HG02642 (cell line): Measurements from ENCODE around the gene RUBCNL.
A peak's percentile ranks its signal among the peaks of the same experiment; 100 is the strongest.
"Not testable (repeated sequence)": the region's sequence is repeated elsewhere in the genome, so short reads cannot be mapped to it uniquely, and the experiment has no call there.

ENCODE experiments used
- ATAC-seq: cut with Tn5 transposase; IDR thresholded peaks from one replicate; pipeline ENCODE4 v1.9.1; 2021; ENCODE audit warnings: mild to moderate bottlenecking; ENCODE audit not compliant: unreplicated experiment, poor library complexity

RUBCNL gene, protein sequence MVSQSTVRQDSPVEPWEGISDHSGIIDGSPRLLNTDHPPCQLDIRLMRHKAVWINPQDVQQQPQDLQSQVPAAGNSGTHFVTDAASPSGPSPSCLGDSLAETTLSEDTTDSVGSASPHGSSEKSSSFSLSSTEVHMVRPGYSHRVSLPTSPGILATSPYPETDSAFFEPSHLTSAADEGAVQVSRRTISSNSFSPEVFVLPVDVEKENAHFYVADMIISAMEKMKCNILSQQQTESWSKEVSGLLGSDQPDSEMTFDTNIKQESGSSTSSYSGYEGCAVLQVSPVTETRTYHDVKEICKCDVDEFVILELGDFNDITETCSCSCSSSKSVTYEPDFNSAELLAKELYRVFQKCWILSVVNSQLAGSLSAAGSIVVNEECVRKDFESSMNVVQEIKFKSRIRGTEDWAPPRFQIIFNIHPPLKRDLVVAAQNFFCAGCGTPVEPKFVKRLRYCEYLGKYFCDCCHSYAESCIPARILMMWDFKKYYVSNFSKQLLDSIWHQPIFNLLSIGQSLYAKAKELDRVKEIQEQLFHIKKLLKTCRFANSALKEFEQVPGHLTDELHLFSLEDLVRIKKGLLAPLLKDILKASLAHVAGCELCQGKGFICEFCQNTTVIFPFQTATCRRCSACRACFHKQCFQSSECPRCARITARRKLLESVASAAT

DNA sequence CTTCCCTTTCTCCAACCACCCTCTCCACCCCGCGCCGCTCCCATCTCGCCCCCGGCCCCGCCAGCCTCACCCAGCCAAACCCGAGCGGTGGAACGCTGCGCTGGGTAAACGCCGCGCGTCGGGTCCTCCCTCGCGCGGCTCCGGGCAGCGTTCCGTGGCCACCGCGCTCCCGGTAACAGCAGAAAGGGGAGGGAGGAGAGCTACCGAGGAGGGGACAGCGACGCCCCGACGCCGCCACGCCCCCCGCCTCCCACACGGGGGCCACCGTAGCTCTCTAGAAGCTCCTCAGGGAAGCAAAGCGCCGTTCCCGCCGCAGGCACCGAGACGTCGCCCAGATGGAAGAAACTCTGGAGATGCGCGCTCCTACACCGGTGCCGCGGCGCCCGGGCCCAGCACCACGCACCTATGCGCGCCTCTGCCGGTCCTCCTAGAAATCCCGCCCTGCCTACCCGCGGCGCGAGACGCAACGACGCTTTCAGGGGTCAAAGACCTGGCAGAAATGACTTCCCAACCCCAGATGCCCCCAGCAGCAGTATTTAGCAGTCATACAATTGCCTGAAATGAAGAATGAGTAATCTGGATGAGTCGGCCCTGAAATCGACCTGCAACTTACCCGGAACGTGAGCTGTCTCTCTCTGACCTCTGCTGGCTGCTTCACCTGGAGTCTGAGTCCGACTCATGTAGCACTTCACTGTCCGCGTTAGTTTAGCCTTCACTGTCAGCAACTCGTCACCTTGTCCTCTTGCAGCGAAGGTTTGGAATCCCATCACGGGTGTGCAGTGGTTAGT lies at the start of gene RUBCNL:
Gene RUBCNL, minus strand, starts transcription at position 189 of the 788 bp plus-strand sequence. CDS start 14,777 bp downstream, outside the sequence.
- peak; percentile 34 for ATAC-seq

- not testable (repeated sequence) for ATAC-seq
These were observed 42.5 kb upstream of the RUBCNL start for GRCh38 chr13:46429558-46429957.

GRCh38 chr13:46405457-46405856 lies 18.4 kb upstream of the RUBCNL start:
- ATAC-seq: no peak

GRCh38 chr13:46404733-46405100 lies 17.7 kb upstream of the RUBCNL start:
- ATAC-seq: no peak

GRCh38 chr13:46403851-46404732 lies 17.0 kb upstream of the RUBCNL start:
- no peak for ATAC-seq

- ATAC-seq: no peak
These were observed 15.1 kb upstream of the RUBCNL start for GRCh38 chr13:46402178-46402577.

DNA sequence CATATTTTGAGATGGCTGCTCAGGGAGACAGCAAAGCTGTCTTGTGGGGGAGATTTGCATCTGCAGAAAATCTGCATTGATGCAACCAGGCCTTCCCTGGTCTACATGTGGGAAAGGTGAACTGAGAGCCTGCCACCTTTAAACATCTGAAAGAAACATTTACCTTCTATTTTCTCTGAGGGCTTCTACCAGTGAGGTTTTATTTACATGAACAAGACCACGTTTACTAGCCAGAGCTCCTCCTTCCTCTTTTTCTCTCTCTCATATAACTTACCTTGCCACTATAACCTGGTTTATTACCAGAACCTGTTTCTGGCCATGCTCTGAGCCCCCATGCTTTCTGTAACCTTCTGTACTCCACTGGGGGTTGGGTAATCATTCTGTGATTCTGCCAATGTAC lies 14.4 kb upstream of the RUBCNL start:
- peak; percentile 50 for ATAC-seq

DNA sequence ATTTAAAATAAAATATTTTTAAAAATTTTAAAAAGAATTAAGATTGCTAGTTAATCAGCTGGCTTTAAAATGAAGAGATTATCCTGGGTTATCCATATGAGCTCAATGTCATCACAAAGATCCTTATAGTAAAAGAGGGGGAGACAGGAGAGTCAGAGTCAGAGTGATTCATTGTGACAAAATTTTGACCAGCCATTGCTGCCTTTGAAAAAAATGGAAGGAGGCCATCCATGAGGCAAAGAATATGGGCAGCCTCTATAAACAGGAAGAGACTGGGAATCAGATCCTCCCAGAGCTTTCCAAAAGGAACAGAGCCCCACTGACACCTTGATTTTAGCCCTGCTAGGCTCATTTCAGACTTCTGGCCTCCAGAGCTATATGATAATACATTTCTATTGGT lies 9.3 kb upstream of the RUBCNL start:
- ATAC-seq: no peak

- no peak for ATAC-seq
These were observed 5.9 kb upstream of the RUBCNL start for GRCh38 chr13:46392967-46393366.

DNA sequence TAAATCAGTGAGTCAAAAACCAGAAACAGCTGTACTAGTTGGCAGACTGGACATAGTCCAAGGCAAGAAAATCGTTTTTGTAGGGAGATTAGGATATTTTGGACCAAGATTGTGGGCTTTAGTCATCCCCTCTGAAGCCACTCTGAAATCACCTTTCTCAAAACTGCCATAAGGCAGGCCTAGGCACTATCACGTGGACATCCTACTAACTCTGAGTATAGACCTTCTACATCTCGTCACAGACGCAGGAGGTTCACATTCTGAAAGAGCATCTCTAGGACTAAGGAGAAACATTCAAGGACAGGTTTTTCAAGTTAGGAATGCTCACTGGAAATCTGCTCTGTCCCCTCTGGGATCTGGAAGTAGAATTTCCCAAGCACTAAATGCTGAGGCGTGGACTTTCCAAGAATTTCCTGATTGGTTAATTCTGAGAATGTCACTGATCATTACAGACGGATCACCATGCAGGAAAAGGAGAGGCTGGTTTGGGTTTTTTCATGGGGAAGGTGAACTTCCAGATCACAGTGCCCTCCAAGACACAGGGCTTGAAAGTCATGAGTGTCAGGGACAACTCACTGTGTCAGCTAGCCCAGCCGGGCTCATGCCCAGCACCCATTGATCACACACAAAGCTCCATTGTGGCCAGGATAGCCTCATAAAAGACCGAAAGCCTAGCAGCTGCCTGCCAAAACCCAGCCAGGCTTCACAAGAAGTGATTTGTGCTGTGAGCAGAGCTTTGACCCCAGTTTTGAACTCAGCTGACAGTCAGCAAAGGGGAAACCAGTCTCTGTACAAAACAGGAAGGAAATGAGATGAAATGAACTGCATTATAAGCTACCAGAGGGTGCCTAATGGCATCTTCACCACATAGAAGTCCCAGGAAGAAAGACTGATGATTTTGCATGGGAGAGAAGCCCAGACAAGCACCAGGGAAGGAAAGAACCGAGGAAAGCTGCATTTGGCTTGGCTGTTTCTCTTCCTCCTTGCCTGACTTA lies 2.7 kb upstream of the RUBCNL start:
- peak; percentile 50 for ATAC-seq

- no peak for ATAC-seq
These were observed 1.8 kb upstream of the RUBCNL start for GRCh38 chr13:46388846-46389245.

GRCh38 chr13:46388308-46388707 lies 1.3 kb upstream of the RUBCNL start:
- no peak for ATAC-seq

- ATAC-seq: no peak
These were observed 524 bp downstream of the RUBCNL start for GRCh38 chr13:46386392-46387063.

DNA sequence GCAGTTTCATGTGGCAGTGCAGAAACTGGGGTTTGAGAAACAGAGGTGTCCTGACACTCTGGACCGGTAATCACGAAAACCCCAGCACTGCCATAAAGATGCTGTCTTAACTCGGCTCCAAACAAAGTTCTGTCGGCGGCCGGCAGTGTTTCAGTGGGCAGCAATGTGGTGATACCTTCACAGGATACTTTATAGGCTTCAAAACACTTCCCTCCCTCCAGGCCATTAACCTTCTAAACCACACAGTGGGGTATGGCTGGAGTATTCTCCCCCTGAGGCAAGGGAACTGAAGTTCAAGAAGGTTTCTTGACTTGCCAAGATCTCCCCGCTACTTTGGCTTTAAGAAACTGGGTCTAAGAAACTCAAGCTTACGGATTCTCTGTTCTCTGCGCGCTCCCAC lies 1.1 kb downstream of the RUBCNL start:
- ATAC-seq: no peak

- ATAC-seq: no peak
These were observed 3.7 kb downstream of the RUBCNL start for GRCh38 chr13:46383383-46383782.

GRCh38 chr13:46382224-46382623 lies 4.8 kb downstream of the RUBCNL start:
- ATAC-seq: peak; percentile 30

- ATAC-seq: no peak
These were observed 6.8 kb downstream of the RUBCNL start for GRCh38 chr13:46380242-46380641.

- no peak for ATAC-seq
These were observed 7.4 kb downstream of the RUBCNL start for GRCh38 chr13:46379611-46380010.
